ENCODE data around the gene FAM76A. TPM values are rescaled to one million over a fixed set of nuclear protein-coding genes. Genes with fewer than 3 reads are reported as not detected.

The FAM76A gene
- total and polyA plus RNA-seq, 9 of the 15 experiments (the other 6 are each of a cell fraction or from before 2014, with no cell fraction given): 9.5 to 14.6 (median 11.4) TPM

DNA sequence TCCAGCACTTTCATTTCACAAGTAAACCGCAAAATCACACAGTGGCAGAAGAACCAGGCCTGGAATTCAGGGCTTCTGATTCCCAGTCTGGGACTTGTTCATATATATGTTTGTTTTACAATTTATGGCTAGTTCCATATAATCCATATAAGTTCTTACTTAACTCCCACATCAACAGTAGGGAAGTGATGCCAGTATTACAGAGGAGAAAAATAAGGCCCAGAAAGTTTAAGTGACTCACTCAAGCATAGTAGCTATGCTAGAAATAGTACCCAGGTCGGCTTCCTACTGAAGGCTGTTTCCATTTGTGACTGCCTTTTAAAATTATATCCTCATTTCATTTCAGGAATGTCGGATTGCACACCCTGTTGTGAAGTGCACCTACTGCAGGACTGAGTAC is 1.4 kb downstream of the FAM76A start (continued):
- TF ChIP-seq, protein P1, sequence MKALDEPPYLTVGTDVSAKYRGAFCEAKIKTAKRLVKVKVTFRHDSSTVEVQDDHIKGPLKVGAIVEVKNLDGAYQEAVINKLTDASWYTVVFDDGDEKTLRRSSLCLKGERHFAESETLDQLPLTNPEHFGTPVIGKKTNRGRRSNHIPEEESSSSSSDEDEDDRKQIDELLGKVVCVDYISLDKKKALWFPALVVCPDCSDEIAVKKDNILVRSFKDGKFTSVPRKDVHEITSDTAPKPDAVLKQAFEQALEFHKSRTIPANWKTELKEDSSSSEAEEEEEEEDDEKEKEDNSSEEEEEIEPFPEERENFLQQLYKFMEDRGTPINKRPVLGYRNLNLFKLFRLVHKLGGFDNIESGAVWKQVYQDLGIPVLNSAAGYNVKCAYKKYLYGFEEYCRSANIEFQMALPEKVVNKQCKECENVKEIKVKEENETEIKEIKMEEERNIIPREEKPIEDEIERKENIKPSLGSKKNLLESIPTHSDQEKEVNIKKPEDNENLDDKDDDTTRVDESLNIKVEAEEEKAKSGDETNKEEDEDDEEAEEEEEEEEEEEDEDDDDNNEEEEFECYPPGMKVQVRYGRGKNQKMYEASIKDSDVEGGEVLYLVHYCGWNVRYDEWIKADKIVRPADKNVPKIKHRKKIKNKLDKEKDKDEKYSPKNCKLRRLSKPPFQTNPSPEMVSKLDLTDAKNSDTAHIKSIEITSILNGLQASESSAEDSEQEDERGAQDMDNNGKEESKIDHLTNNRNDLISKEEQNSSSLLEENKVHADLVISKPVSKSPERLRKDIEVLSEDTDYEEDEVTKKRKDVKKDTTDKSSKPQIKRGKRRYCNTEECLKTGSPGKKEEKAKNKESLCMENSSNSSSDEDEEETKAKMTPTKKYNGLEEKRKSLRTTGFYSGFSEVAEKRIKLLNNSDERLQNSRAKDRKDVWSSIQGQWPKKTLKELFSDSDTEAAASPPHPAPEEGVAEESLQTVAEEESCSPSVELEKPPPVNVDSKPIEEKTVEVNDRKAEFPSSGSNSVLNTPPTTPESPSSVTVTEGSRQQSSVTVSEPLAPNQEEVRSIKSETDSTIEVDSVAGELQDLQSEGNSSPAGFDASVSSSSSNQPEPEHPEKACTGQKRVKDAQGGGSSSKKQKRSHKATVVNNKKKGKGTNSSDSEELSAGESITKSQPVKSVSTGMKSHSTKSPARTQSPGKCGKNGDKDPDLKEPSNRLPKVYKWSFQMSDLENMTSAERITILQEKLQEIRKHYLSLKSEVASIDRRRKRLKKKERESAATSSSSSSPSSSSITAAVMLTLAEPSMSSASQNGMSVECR (CRISPR knock-in tag; IDR thresholded peaks at IDR 0.05): no peak
- no peak for TF ChIP-seq MYNN (IDR thresholded peaks at IDR 0.05)
- no peak for TF ChIP-seq MYNN (CRISPR knock-in tag; IDR thresholded peaks at IDR 0.05)
- TF ChIP-seq SREBF2 (CRISPR knock-in tag; IDR thresholded peaks at IDR 0.05): no peak
- TF ChIP-seq BRD4 (IDR thresholded peaks at IDR 0.05): no peak
- TF ChIP-seq, protein P2, sequence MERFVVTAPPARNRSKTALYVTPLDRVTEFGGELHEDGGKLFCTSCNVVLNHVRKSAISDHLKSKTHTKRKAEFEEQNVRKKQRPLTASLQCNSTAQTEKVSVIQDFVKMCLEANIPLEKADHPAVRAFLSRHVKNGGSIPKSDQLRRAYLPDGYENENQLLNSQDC (CRISPR knock-in tag; IDR thresholded peaks at IDR 0.05): no peak
- TF ChIP-seq OTX1 (CRISPR knock-in tag; IDR thresholded peaks at IDR 0.05): no peak
- no peak for TF ChIP-seq ZNF79 (CRISPR knock-in tag; IDR thresholded peaks at IDR 0.05; ENCODE audit: low read depth)
- no peak for TF ChIP-seq ZSCAN32 (CRISPR knock-in tag; IDR thresholded peaks at IDR 0.05)

Data from K562 (cell line).